IPS-18c (cell line): ENCODE data around the gene PARD3.

ENCODE experiments used
- H3K4me3 ChIP-seq: 2 replicates; pipeline ENCODE4 v1.7.0; 2013; ENCODE audit warnings: low read depth, mild to moderate bottlenecking, low read length, moderate library complexity; ENCODE audit not compliant: insufficient read depth
- H3K9me3 ChIP-seq: one replicate; pipeline ENCODE4 v1.6.1; 2013; ENCODE audit warnings: mild to moderate bottlenecking, low read length, moderate library complexity; ENCODE audit not compliant: control insufficient read depth, insufficient read depth

PARD3 gene

GRCh38 chr10:34262985-34263384 lies 552.1 kb downstream of the PARD3 start:
- Histone ChIP-seq H3K4me3 (no peak overlapping the region), H3K9me3 (no peaks in the 10 kb centered on the region)

- H3K9me3 ChIP-seq, result no peaks in the 10 kb centered on the region
- H3K4me3 ChIP-seq, result no peak overlapping the region
Observed at GRCh38 chr10:34260904-34261303, 554.2 kb downstream of the PARD3 start.

GRCh38 chr10:34256216-34256615 lies 558.9 kb downstream of the PARD3 start:
- no peak overlapping the region for H3K4me3 ChIP-seq
- no peaks in the 10 kb centered on the region for H3K9me3 ChIP-seq

- Histone ChIP-seq H3K9me3 (no peaks in the 10 kb centered on the region), H3K4me3 (no peak overlapping the region)
Observed at GRCh38 chr10:34255035-34255434, 560.1 kb downstream of the PARD3 start.

GRCh38 chr10:34254596-34254995 lies 560.5 kb downstream of the PARD3 start:
- no peak overlapping the region for H3K4me3 ChIP-seq
- no peaks in the 10 kb centered on the region for H3K9me3 ChIP-seq

- Histone ChIP-seq H3K4me3 (no peak overlapping the region), H3K9me3 (no peaks in the 10 kb centered on the region)
Observed at GRCh38 chr10:34252111-34252510, 563.0 kb downstream of the PARD3 start.

GRCh38 chr10:34251177-34251576 lies 563.9 kb downstream of the PARD3 start:
- Histone ChIP-seq H3K9me3 (no peaks in the 10 kb centered on the region), H3K4me3 (no peak overlapping the region)

GRCh38 chr10:34250722-34251121 lies 564.4 kb downstream of the PARD3 start:
- Histone ChIP-seq H3K4me3 (no peak overlapping the region), H3K9me3 (no peaks in the 10 kb centered on the region)

- no peak overlapping the region for H3K4me3 ChIP-seq
- H3K9me3 ChIP-seq, result no peaks in the 10 kb centered on the region
Observed at GRCh38 chr10:34249634-34250033, 565.5 kb downstream of the PARD3 start.

- H3K9me3 ChIP-seq, result no peaks in the 10 kb centered on the region
- H3K4me3 ChIP-seq, result no peak overlapping the region
Observed at GRCh38 chr10:34247560-34247959, 567.5 kb downstream of the PARD3 start.

GRCh38 chr10:34244756-34245484 lies 570.2 kb downstream of the PARD3 start:
- H3K9me3 ChIP-seq, result no peaks in the 10 kb centered on the region
- no peak overlapping the region for H3K4me3 ChIP-seq

- Histone ChIP-seq H3K9me3 (no peaks in the 10 kb centered on the region), H3K4me3 (no peak overlapping the region)
Observed at GRCh38 chr10:34241226-34242000, 573.7 kb downstream of the PARD3 start.

- no peaks in the 10 kb centered on the region for H3K9me3 ChIP-seq
- H3K4me3 ChIP-seq, result no peak overlapping the region
Observed at GRCh38 chr10:34240039-34240438, 575.1 kb downstream of the PARD3 start.

GRCh38 chr10:34237898-34238455 lies 577.1 kb downstream of the PARD3 start:
- no peak overlapping the region for H3K4me3 ChIP-seq

GRCh38 chr10:34236931-34237330 lies 578.2 kb downstream of the PARD3 start:
- H3K4me3 ChIP-seq, result no peak overlapping the region
- H3K9me3 ChIP-seq, result no peaks in the 10 kb centered on the region

More at GRCh38 chr10:34237898-34238455, 577.1 kb downstream of the PARD3 start:
- H3K9me3 ChIP-seq, result no peaks in the 10 kb centered on the region

- H3K4me3 ChIP-seq, result no peak overlapping the region
- no peaks in the 10 kb centered on the region for H3K9me3 ChIP-seq
Observed at GRCh38 chr10:34235164-34235832, 579.8 kb downstream of the PARD3 start.

- no peak overlapping the region for H3K4me3 ChIP-seq
- H3K9me3 ChIP-seq, result no peaks in the 10 kb centered on the region
Observed at GRCh38 chr10:34232481-34232880, 582.6 kb downstream of the PARD3 start.
